NCI-H526 treated with DMSO at 0.1 percent for 48 hours (cell line): ENCODE results near the gene DRD2.

Experiments used
- DNase-seq: peaks from one replicate; lab custom pipeline; 2025; lab: John Stamatoyannopoulos, UW

Gene DRD2

DNA sequence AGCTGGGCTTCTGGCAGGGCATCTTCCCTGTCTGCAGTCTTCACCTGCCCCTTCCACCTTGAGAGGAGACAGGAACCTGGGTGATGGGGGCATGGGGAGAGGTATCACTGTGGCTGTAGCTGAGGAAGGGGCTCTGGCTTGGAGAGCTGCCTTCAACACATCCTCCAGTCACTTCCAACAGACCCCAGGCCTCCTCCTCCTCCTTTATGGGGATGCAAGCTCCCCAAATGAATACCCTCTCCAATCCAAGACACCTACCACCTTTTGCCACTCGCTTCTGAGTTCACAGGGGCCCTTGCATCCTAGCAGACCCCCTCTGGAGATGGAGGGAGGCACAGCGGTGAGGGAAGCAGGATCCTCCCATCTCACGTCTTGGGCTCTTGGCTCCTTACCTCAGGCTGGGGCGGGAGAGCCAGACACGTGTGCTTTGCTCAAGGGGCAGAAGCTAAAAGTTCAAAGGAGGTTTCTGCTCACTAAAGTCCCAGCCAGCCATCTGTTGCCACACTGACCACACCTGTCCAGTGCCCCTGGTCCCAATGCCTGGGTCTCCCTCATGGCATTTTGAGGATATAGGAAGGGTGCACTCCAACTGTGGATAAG lies 74.5 kb downstream of the DRD2 start:
- no peak for DNase-seq

DNA sequence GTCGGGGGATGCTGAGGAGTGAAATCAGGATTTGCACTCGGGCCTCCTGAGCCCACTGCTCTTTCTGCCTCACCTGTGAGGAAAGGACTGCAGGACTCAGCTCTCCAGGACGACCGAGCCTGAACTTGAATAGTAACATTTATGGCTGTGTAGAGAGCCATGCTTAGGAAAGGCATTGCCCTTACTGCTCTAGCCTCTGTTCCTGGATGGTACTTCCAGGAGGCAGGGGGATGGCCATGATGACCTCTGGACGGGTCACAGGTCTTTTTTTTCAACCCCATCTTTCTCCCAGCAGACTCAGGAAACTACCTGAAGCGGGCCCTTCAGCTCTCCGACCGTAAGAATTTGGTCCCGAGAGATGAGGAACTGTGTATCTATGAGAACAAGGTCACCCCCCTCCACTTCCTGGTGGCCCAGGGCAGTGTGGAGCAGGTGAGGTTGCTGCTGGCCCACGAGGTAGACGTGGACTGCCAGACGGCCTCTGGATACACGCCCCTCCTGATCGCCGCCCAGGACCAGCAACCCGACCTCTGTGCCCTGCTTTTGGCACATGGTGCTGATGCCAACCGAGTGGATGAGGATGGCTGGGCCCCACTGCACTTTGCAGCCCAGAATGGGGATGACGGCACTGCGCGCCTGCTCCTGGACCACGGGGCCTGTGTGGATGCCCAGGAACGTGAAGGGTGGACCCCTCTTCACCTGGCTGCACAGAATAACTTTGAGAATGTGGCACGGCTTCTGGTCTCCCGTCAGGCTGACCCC lies 76.3 kb downstream of the DRD2 start:
- DNase-seq: no peak

DNA sequence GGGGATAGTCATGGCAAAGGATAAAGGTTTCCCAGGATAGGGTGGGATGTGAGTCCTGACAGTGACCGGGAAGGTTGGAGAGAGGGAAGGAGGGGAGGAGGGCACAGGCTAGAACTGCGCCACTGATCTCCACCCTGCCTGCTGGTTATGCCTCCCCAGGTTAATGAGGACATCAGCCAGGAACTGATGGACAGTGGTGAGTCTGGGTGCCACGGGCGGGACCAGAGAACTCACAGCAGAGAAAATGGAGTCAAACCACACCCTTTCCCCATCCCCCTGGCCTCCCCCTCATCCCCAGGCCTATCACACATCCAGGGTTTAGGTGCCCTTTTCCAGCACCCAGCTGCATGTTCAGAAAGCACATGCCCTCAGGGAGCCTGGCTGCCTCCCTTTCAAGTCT lies 77.4 kb downstream of the DRD2 start:
- no peak for DNase-seq

DNA sequence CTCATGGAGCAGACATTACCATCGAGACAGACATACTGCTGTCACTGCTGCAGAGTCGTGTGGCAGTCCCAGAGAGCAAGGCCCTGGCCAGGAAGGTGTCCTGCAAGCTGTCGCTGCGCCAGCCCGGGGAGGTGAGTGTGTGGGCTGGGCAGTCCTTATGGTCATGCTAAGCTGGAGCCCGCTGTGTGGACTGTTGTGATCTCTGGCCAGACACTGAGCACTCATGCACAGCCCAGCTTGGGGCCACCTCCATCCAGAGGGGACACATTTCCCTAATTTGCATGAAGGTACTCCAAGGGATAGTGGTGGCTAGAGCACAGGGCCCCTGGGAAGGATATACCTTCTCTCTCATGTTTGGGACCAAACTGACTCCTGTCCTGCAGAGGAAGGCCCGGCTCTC lies 78.0 kb downstream of the DRD2 start:
- DNase-seq: no peak

GRCh38 chr11:113396690-113397089 lies 78.5 kb downstream of the DRD2 start:
- no peak for DNase-seq

DNA sequence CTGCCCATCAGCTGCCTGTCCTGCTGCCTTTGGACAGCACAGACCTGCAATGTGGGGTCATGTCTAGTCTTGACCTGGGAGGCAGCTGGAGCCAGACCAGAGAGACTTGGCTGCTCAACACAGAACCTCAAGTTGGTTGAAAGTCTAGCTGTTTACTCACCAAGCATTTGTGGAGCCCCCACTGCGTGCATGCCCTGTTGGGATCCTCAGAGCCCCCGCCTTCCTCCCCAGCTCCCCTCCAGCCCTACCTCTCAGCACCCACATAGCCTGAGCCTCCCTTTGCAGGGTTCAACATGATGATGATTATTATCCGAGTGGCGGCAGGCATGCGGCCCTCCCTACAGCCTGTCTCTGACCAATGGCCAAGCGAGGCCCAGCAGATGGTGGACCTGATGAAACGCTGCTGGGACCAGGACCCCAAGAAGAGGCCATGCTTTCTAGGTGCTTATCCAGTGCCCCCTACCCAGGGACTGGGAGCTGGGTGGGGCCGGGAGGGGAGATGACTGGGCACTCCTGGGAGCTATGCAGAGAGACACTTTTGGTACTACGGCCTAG lies 79.3 kb downstream of the DRD2 start:
- DNase-seq: no peak

GRCh38 chr11:113394919-113395318 lies 80.3 kb downstream of the DRD2 start:
- DNase-seq: no peak

- DNase-seq: no peak
These were observed 81.7 kb downstream of the DRD2 start for GRCh38 chr11:113393501-113393985.

DNA sequence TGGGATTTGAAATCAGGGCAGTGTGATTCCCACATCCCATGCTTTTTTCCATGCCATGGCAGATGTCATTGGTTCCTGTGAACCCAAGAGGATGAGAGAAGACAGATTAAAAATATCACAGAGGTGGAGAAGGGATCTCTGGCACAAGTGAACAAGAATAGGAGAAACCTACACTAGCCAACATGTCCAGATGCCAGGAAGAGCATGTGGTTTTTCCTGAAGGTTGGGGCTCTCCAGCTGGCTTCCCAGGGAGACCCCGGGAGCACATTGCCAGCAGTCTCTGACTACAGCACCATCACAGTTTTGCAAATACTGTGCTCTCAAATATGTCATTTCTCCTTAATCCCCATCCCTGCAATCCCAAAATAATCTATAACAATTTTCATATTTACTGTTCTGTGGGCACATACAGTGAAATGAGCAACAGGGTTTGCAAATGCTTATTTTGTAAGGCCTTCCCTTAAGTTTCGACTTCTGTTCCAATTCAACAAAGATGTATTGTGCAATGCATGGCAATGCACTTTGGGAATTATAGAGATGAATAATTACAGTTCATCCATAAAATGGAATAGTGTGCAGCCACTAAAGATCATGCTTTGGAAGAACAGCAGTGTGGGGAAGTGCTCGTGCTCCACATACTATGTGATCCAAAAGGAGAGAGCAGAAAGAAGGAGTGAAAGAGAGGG lies 82.8 kb downstream of the DRD2 start:
- peak; percentile 35 for DNase-seq

DNA sequence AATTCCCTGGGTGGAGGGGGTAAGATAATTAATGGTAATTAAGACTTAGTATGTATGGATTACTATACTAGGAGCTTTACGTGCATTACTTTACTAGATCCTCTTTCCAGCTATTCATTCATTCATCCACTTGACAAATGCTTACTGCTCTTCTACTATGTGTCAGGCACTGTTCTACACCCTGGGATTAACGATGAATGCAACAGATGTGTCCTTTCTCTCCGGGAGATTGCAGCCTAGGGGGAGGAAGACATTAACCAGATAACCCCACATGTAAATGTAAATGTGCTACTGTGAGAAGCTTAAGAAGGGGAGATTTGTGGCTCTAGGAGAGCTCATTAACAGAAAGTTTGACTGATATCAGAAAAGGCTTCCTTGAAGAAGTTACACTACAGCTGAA lies 85.9 kb downstream of the DRD2 start:
- no peak for DNase-seq

DNA sequence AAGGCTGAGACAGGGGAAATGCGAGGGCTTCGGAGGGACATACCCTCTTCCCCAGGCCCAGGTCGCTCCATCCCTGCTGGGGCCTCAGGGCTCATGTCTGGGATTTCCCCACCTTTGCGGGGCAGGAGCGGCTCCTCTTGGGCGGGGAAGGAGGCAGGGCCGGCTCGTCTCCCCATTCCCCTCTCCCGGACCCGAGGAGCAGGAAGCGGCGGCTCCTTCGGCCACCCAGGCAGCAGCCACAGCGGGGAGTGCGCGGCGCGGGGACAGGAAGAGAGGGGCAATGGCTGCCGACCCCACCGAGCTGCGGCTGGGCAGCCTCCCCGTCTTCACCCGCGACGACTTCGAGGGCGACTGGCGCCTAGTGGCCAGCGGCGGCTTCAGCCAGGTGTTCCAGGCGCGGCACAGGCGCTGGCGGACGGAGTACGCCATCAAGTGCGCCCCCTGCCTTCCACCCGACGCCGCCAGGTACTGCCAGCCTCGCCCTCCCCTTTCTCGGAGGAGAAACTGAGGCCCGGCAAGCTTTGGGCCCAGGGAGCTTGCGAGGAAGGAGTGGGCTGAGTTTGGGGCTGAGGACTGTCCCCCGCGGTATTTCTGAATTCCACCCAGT lies 87.5 kb downstream of the DRD2 start, which contains the start of gene ANKK1:
ANKK1 (plus strand) TSS at position 175 of the 607 bp plus-strand sequence; CDS start at position 281, 106 bp downstream.
- DNase-seq: no peak

DNA sequence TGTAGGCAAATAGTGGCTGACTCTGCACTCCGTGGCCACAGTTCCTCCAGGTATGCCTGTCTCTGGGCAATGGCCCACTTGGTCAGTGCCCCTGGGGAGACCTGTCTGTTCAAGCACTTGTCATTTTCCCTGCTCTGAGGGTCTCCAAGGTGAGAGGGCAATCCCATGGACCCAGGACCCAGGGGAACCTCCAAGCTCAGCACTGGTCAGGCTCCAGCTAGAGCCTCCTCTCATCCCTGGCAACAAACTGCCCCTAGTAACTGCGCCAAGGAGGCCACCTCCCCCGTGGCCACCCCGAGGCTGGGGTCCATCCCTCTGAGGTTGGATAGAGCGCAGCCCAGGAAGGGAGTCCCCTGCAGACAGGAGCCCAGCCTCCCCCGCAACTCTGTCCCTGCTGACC lies 88.3 kb downstream of the DRD2 start:
- DNase-seq: no peak

GRCh38 chr11:113385749-113386148 lies 89.4 kb downstream of the DRD2 start:
- no peak for DNase-seq

- DNase-seq: peak; percentile 99
These were observed 90.6 kb downstream of the DRD2 start for GRCh38 chr11:113384551-113384950.

DNA sequence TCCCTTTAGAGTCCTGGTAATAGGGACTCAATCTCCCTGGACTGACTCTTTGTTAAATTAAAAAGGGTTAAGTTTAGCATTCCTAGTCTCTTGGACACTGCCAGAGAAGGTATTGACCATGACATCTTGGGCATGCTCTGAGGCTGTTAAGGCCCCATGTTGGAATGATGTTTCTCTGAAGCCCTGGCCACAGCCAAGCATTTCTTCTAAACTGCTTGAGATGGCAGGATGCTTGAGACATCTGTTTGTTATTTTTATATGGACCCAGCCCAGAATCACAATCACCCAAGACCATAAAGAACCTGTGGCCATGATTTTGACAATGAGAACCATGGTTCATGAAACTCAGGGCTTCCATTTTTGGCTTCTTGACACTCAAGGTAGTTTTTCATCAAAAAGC lies 93.1 kb downstream of the DRD2 start:
- DNase-seq: no peak

DNA sequence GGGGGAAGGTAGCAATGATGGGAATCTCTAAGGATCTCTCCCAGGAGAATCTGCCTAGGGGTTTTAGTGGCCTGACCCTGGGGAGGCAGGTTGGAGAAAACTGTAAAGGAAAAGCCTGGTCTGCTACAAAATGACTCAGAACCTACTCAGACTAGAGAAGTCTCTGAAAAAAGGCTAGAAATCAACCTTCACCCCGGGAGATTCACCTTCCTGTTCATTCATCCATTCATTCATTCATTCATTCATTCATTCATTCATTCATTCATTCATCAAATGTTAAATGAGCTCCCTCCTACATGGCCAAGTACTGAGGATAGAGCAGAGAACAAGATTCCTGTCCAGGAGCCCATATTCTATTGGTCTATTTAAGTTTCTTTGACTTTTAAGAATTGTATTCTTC lies 96.5 kb downstream of the DRD2 start:
- no peak for DNase-seq

GRCh38 chr11:113377681-113378412 lies 97.4 kb downstream of the DRD2 start:
- DNase-seq: peak; percentile 59

GRCh38 chr11:113376156-113376555 lies 99.0 kb downstream of the DRD2 start:
- DNase-seq: no peak

DNA sequence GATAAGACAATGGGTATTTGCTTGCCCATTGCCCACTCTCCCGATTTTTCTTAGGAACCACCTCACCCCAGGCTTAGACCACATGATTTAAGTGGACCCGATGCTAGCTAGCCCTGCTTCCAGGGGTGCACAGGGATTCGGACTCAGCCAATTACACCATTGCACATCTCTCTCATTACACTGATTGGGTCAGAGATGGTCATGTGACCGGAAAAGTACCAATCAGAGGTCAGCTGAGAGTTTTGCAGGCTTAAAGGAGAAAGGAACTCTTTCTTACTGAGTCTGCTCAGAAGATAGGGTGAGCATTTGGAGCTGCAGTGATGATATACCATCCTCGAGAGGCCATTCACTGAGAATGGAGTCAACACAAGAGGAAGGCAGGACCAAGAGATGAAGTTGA lies 99.8 kb downstream of the DRD2 start:
- no peak for DNase-seq

- no peak for DNase-seq
These were observed 101.1 kb downstream of the DRD2 start for GRCh38 chr11:113373981-113374560.

GRCh38 chr11:113373306-113373705 lies 101.9 kb downstream of the DRD2 start:
- no peak for DNase-seq
